ELR (cell line): ENCODE results near the gene MLEC.
"Not testable (repeated sequence)": the region's sequence is repeated elsewhere in the genome, so short reads cannot be mapped to it uniquely, and the experiment has no call there.

Source experiments
- DNase-seq: peaks from one replicate; pipeline ENCODE4 v3.0.0-alpha.2; 2015; ENCODE audit warnings: low read depth

MLEC gene

GRCh38 chr12:120662879-120663278 is 24.1 kb upstream of the MLEC start:
- DNase-seq = no peak

GRCh38 chr12:120663741-120664140 is 23.2 kb upstream of the MLEC start:
- DNase-seq = no peak

- DNase-seq = no peak
Observed at GRCh38 chr12:120666571-120667390, 20.2 kb upstream of the MLEC start.

- no peak for DNase-seq
Observed at GRCh38 chr12:120668091-120668867, 18.7 kb upstream of the MLEC start.

GRCh38 chr12:120668868-120669840 is 17.8 kb upstream of the MLEC start:
- no peak for DNase-seq

GRCh38 chr12:120670237-120670636 is 16.7 kb upstream of the MLEC start:
- not testable (repeated sequence) for DNase-seq

GRCh38 chr12:120670667-120671066 is 16.3 kb upstream of the MLEC start:
- no peak for DNase-seq

GRCh38 chr12:120674097-120674636 is 12.8 kb upstream of the MLEC start:
- no peak for DNase-seq

GRCh38 chr12:120677765-120678473 is 9.0 kb upstream of the MLEC start:
- peak; percentile 72 for DNase-seq

GRCh38 chr12:120678572-120678971 is 8.4 kb upstream of the MLEC start:
- DNase-seq = peak; percentile 57

GRCh38 chr12:120680165-120680738 is 6.7 kb upstream of the MLEC start:
- DNase-seq = no peak

- peak; percentile 80 for DNase-seq
Observed at GRCh38 chr12:120684523-120684932, 2.4 kb upstream of the MLEC start.

- no peak for DNase-seq
Observed at GRCh38 chr12:120685522-120685921, 1.4 kb upstream of the MLEC start.

- peak; percentile 99 for DNase-seq
Observed at GRCh38 chr12:120686151-120686689, 729 bp upstream of the MLEC start.

- DNase-seq = peak; percentile 57
Observed at GRCh38 chr12:120687578-120688289, 785 bp downstream of the MLEC start.

GRCh38 chr12:120688527-120689071 is 1.6 kb downstream of the MLEC start:
- DNase-seq = peak; percentile 41

GRCh38 chr12:120689397-120690082 is 2.6 kb downstream of the MLEC start:
- DNase-seq = no peak

- DNase-seq = no peak
Observed at GRCh38 chr12:120690083-120690450, 3.1 kb downstream of the MLEC start.

- no peak for DNase-seq
Observed at GRCh38 chr12:120690978-120691377, 4.0 kb downstream of the MLEC start.
